Prostate gland (tissue), 2 donors: ENCODE results near the gene DNAI2. TPM values are rescaled to one million over a fixed set of nuclear protein-coding genes. Genes with fewer than 3 reads are reported as not detected.

Source experiments
- DNase-seq: peaks from one replicate; pipeline ENCODE4 v3.0.0-alpha.2; 2019; ENCODE audit warnings: low spot score
- H3K27ac ChIP-seq, 2 donors: fragments of 200-600 bp; sonication (generic); 2 replicates each; pipeline ENCODE4 v1.5.1; 2017 to 2019
- H3K27me3 ChIP-seq: fragments of 200-600 bp; sonication (generic); replicated peaks from 2 replicates; pipeline ENCODE4 v1.5.1; 2019; ENCODE audit not compliant: insufficient read depth
- H3K36me3 ChIP-seq, 2 donors: fragments of 200-600 bp; sonication (generic); 1 replicate in 1 of 2; 2 replicates in 1 of 2; pipeline versions ENCODE4 v1.5.1 to v1.8.1; 2017 to 2019
- H3K4me1 ChIP-seq: fragments of 200-600 bp; sonication (generic); replicated peaks from 2 replicates; pipeline ENCODE4 v1.5.1; 2019
- H3K4me3 ChIP-seq, 2 donors: fragments of 200-600 bp; sonication (generic); 2 replicates each; pipeline ENCODE4 v1.5.1; 2017 to 2019
- H3K9me3 ChIP-seq: fragments of 200-600 bp; sonication (generic); 2 replicates; pipeline ENCODE4 v1.5.1; 2017
- POLR2A ChIP-seq: fragments of 450-650 bp; IDR thresholded peaks from one replicate; pipeline ENCODE4 v1.6.1; 2016; ENCODE audit warnings: antibody characterized with exemption, mild to moderate bottlenecking
- POLR2AphosphoS5 ChIP-seq: sonication (generic); formaldehyde crosslinking; IDR thresholded peaks from one replicate; pipeline ENCODE4 v1.6.1; 2017; ENCODE audit warnings: antibody characterized with exemption
- WGBS: methylation state at CpG from one replicate; pipeline ENCODE4 v1.1.5; 2018; 5-methylcytosine and 5-hydroxymethylcytosine counted together
- intact Hi-C: fragments of 100-400 bp; cut with DNase I; formaldehyde crosslinking; loops from one replicate; pipeline ENCODE4 v1.14.2; 2022
- total RNA-seq, 2 donors: library from RNA; depleted of rRNA; stranded (reverse); fragments of >200 nt; gene quantifications; one replicate each; pipeline ENCODE4 v1.1.0, GENCODE V29; 2016
- TF ChIP-seq, protein P1 (sequence below), 4 experiments: fragments of 200-600 bp in 2 of 4; fragments of 450-650 bp in 2 of 4; sonication (generic) in 2 of 4; IDR thresholded peaks; 1 replicate in 3 of 4; 2 replicates in 1 of 4; pipeline ENCODE4 v1.5.1; 2016 to 2019; ENCODE audit warnings: antibody characterized with exemption in 4 of 4, mild to moderate bottlenecking in 2 of 4, moderate library complexity in 2 of 4

The DNAI2 gene
- total RNA-seq, 2 donors from 2014 or later, result 4.3 TPM; not detected in 1

GRCh38 chr17:74228306-74228978, 45.6 kb upstream of the DNAI2 start:
- 89% methylated on average over 5 of the region's 5 CpGs for WGBS
- Histone ChIP-seq H3K27me3 (no peaks in the 10 kb centered on the region), H3K36me3 (no peaks in the 10 kb centered on the region), H3K9me3 (no peaks in the 10 kb centered on the region), H3K4me3 (no peak overlapping the region), H3K4me1 (no peaks in the 10 kb centered on the region), H3K27ac (no peak overlapping the region)
- no peak for DNase-seq
- TF ChIP-seq POLR2A (no peak), POLR2AphosphoS5 (no peak)
- TF ChIP-seq, protein P1, sequence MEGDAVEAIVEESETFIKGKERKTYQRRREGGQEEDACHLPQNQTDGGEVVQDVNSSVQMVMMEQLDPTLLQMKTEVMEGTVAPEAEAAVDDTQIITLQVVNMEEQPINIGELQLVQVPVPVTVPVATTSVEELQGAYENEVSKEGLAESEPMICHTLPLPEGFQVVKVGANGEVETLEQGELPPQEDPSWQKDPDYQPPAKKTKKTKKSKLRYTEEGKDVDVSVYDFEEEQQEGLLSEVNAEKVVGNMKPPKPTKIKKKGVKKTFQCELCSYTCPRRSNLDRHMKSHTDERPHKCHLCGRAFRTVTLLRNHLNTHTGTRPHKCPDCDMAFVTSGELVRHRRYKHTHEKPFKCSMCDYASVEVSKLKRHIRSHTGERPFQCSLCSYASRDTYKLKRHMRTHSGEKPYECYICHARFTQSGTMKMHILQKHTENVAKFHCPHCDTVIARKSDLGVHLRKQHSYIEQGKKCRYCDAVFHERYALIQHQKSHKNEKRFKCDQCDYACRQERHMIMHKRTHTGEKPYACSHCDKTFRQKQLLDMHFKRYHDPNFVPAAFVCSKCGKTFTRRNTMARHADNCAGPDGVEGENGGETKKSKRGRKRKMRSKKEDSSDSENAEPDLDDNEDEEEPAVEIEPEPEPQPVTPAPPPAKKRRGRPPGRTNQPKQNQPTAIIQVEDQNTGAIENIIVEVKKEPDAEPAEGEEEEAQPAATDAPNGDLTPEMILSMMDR (IDR thresholded peaks at IDR 0.05), result no peak
- intact Hi-C loops, result loop anchor here (5.0 kb wide), 1 partner anchor 529 kb away; no protein-coding TSS in a partner anchor

DNA sequence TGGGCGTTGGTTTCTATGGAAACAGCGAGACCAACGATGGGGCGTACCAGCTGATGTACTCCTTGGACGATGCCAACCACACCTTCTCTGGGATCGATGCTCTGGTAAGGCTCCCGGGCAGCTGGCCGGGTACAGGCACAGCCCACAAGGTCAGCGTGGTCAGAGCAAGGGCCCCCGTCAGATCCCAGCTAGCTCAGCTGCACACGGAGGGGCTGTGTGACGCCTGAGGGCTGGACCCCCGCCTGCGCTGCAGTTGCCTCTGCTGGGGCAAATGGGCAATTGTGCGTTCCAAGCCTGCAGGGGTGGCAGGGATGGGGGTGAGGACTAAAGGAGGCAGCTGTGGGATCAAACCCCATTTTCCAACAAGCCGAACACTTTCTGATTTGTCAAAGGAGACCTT, 43.1 kb upstream of the DNAI2 start:
- Histone ChIP-seq H3K27ac (no peak overlapping the region), H3K9me3 (no peaks in the 10 kb centered on the region), H3K36me3 (no peaks in the 10 kb centered on the region), H3K4me3 (no peak overlapping the region), H3K27me3 (no peaks in the 10 kb centered on the region), H3K4me1 (no peaks in the 10 kb centered on the region)
- whole genome bisulfite sequencing, result 94% methylated on average over 16 of the region's 16 CpGs
- intact Hi-C loops, result no loop called here
- TF ChIP-seq POLR2A (no peak), POLR2AphosphoS5 (no peak)
- TF ChIP-seq, protein P1 (IDR thresholded peaks at IDR 0.05), result no peak
- no peak for DNase-seq

- H3K36me3 ChIP-seq, result no peaks in the 10 kb centered on the region
- intact Hi-C loops, result no loop called here
- no peaks in the 10 kb centered on the region for H3K27me3 ChIP-seq
- 81% methylated on average over 16 of the region's 17 CpGs for WGBS
- H3K4me1 ChIP-seq, result no peaks in the 10 kb centered on the region
- TF ChIP-seq POLR2AphosphoS5, result no peak
- TF ChIP-seq POLR2A, result no peak
- TF ChIP-seq, protein P1 (IDR thresholded peaks at IDR 0.05), result no peak
- no peak for DNase-seq
- no peak overlapping the region for H3K4me3 ChIP-seq
- H3K9me3 ChIP-seq, result no peaks in the 10 kb centered on the region
- no peak overlapping the region for H3K27ac ChIP-seq
These were observed 41.8 kb upstream of the DNAI2 start for GRCh38 chr17:74231928-74232907.

DNA sequence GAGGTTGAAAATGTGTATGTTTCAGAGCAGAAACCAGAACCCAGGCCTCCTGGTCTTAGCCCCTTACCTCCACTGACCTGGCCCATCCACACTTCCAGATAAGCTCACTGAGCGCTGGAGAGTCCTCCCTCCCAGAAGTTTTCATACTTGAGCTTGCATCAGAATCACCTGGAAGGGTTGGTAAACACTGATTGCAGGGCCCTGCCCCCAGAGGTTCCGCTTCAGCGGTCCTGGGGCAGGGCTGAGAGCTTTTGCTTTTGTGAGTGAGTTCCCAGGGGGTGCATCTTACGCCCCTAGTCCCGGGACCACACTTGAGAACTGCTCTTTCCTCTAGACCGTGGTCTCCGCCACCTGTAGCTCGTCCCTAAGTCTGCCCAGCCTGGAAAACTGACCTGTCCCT, 40.1 kb upstream of the DNAI2 start:
- intact Hi-C loops, result no loop called here
- Histone ChIP-seq H3K9me3 (no peaks in the 10 kb centered on the region), H3K36me3 (no peaks in the 10 kb centered on the region), H3K4me1 (no peaks in the 10 kb centered on the region), H3K4me3 (no peak overlapping the region), H3K27me3 (no peaks in the 10 kb centered on the region), H3K27ac (no peak overlapping the region)
- TF ChIP-seq POLR2AphosphoS5 (no peak), POLR2A (no peak)
- TF ChIP-seq, protein P1 (IDR thresholded peaks at IDR 0.05), result no peak
- 91% methylated on average over 8 of the region's 8 CpGs for WGBS
- no peak for DNase-seq
